ENCODE measurements around the gene KCNJ16.

- TF ChIP-seq CTCF (IDR thresholded peaks at IDR 0.05; ENCODE audit: low read depth, low read length) (no peak), POLR2A (IDR thresholded peaks at IDR 0.05; ENCODE audit: extremely low read depth, insufficient read length) (no peak)
Measured at GRCh38 chr17:70059071-70059470, 16.0 kb upstream of the KCNJ16 start.

Measured in NB4 (cell line).